ENCODE results near the gene EEA1. TPM values are rescaled to one million over a fixed set of nuclear protein-coding genes. Genes with fewer than 3 reads are reported as not detected.
"Not testable (repeated sequence)": the region's sequence is repeated elsewhere in the genome, so short reads cannot be mapped to it uniquely, and the experiment has no call there.

EEA1 gene
- total RNA-seq, 1 experiment from 2014 or later: 9.7 TPM

- in situ Hi-C loops (cut with HindIII; ENCODE audit: low pct_unique_long_range_greater_than_20kb, low sequenced_read_pairs): no loop called here
- no peak for DNase-seq (ENCODE audit: low read depth)
Measured at GRCh38 chr12:92779902-92780301, 149.2 kb downstream of the EEA1 start.

DNA sequence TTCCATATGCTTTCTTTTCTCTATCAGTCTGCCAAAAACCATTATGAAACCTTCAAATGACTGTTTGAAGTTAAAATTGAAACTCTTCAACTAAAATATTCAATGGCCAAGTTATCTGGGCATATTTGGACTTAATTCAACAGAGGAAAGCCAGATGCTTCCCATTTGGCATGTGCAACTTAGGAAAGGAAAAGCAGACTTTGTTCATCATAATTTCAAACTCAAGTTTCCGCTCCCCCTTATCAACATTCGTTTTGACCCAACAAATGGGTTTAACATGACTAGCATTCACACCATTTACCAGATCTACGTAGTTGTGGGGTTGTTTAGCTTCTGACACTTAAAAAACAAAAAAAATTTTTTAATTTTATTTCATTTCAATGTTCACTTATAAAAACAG, 150.6 kb downstream of the EEA1 start:
- no peak for DNase-seq (ENCODE audit: low read depth)
- in situ Hi-C loops (cut with HindIII; ENCODE audit: low pct_unique_long_range_greater_than_20kb, low sequenced_read_pairs): no loop called here

DNA sequence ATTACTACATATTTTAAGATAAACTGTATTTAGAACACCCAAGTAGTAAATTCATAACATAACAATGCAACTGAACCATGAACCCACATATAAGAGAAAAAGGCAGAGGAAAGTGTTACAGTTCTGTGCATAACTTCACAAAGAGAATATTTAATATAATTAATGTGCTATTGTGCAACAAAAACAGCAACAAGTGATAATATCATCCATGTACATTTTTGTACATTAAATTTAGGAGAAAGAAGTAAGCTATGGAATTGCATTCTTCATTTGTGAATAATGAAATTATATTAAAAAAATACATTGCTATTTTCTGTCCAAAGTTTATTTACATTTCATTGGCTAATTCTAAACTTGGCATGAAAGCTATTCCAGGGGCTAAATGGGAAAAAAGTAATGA, 153.7 kb downstream of the EEA1 start:
- DNase-seq (ENCODE audit: low read depth): no peak

DNA sequence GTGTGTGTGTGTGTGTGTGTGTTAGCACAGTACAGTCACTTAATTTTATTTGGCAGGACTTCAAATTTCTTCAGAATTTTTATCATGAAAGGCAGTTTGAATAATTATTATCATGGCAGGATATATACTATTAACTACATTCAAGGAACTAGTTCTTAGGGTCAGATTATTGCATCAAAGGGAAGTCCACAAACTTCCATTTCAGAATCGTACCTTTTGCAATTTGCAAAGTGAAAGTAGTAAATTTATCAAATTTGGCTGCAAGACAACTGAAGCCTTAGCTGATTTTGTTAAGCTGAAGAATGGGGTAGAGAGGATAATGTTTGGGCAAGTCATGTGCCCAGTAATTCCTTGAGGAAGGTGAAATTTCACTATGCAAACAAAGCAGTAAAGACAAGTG, 158.1 kb downstream of the EEA1 start:
- no peak for DNase-seq (ENCODE audit: low read depth)
- in situ Hi-C loops (cut with HindIII; ENCODE audit: low pct_unique_long_range_greater_than_20kb, low sequenced_read_pairs): no loop called here

More for the DNA sequence above, 153.7 kb downstream of the EEA1 start:
- in situ Hi-C loops (cut with HindIII; ENCODE audit: low pct_unique_long_range_greater_than_20kb, low sequenced_read_pairs): no loop called here

DNA sequence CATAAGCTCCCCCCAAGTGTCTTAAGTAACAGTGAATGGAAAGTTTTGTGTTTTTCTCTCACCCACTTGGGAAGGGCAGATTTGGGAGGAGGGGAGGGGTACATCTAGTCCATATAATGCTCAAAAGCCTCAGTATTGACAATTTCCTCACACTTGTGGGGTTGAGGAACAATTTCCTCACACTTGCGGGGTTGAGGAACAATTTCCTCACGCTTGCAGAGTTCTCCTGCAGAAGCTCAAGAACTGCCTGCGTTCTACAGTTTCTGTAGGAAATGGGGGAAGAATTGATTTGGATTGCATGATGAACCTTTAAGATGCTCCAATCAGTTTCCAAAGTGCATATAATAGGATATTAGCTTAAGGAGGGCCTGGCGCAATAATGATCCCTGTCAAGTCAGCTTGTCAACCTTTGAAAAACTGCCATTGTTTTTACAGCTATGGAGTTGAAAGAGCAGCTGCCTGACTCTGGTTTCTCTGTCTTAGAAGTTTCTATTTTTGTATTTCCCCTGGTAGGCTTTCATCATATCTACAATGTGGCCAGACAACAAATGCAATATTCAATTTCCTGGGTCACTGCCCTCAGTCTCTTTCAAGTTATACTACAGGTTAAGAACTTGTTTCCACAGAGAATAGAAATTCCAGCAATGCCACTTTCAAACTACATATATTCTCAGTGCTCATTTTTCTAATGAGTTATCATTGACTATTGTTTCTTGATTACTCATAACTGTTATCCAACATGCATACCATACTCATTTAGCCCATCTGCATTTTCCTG, 159.8 kb downstream of the EEA1 start:
- in situ Hi-C loops (cut with HindIII; ENCODE audit: low pct_unique_long_range_greater_than_20kb, low sequenced_read_pairs): no loop called here
- DNase-seq (ENCODE audit: low read depth): no peak

GRCh38 chr12:92765871-92766270, 163.2 kb downstream of the EEA1 start:
- in situ Hi-C loops (cut with HindIII; ENCODE audit: low pct_unique_long_range_greater_than_20kb, low sequenced_read_pairs): no loop called here
- no peak for DNase-seq (ENCODE audit: low read depth)

GRCh38 chr12:92764831-92765230, 164.3 kb downstream of the EEA1 start:
- DNase-seq (ENCODE audit: low read depth): no peak
- in situ Hi-C loops (cut with HindIII; ENCODE audit: low pct_unique_long_range_greater_than_20kb, low sequenced_read_pairs): no loop called here

- in situ Hi-C loops (cut with HindIII; ENCODE audit: low pct_unique_long_range_greater_than_20kb, low sequenced_read_pairs): no loop called here
- no peak for DNase-seq (ENCODE audit: low read depth)
Measured at GRCh38 chr12:92762773-92763172, 166.3 kb downstream of the EEA1 start.

GRCh38 chr12:92759634-92760268, 169.3 kb downstream of the EEA1 start:
- in situ Hi-C loops (cut with HindIII; ENCODE audit: low pct_unique_long_range_greater_than_20kb, low sequenced_read_pairs): no loop called here
- peak; percentile 71 for DNase-seq (ENCODE audit: low read depth)

DNA sequence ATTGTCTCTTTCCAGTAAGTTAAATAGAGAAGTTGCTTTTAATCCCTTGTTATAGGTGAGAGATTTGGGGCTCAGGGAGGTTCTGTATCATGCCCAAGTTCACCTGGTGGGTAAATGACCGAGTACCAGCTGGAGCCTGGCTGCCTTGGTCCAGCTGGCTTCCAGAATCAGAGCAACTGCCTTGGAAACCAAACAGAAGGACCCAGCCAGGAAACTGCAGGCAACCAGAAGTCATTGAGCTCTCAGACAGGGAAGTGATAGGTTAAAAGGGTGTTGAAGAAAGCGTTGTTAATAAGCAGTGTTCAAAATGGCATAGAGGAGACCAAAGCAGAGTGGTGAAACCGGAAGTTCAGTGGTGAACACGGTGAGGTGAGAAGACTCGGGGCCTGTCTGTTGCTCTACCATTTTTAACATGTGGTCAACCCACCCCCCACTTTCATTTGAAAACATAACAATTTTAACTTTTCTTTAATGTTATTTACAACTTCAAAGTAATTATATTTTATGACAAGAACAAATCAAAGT, 171.4 kb downstream of the EEA1 start:
- DNase-seq (ENCODE audit: low read depth): no peak

DNA sequence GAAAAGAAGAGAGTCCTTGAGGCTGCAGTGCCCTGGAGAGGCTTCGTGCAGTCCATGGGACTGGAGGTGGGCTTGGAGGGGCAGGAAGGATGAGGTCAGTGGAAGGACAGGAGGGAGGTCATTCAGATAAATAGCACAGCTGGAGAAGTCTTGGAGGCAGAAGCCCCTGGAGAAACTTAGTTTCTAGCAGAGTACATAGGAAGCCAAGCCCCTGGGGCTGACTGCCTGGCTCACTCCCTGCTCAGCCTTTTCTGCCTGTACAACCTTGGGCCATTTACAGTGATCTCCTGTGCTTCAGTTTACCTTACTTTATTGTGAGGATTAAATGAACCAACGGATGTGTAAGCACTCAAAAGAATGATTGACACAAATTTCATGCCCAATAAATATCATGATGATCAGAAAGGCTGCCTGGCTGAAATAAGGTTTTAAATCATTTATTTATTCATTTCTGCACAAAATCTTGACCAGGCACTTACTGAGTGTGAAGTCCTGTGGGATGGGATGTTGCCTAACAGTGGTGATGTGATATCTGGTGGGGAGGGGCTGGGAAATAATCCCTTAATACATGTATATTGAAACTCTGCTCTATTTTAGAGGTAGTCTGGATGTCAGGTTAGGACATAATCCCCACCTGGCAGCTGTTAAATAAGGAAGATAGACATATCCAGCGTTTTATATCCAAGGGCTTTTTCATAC, 172.0 kb downstream of the EEA1 start:
- in situ Hi-C loops (cut with HindIII; ENCODE audit: low pct_unique_long_range_greater_than_20kb, low sequenced_read_pairs): no loop called here
- DNase-seq (ENCODE audit: low read depth): no peak

More for the DNA sequence above, 171.4 kb downstream of the EEA1 start:
- in situ Hi-C loops (cut with HindIII; ENCODE audit: low pct_unique_long_range_greater_than_20kb, low sequenced_read_pairs): no loop called here

- in situ Hi-C loops (cut with HindIII; ENCODE audit: low pct_unique_long_range_greater_than_20kb, low sequenced_read_pairs): no loop called here
- no peak for DNase-seq (ENCODE audit: low read depth)
Measured at GRCh38 chr12:92753976-92754885, 174.9 kb downstream of the EEA1 start.

DNA sequence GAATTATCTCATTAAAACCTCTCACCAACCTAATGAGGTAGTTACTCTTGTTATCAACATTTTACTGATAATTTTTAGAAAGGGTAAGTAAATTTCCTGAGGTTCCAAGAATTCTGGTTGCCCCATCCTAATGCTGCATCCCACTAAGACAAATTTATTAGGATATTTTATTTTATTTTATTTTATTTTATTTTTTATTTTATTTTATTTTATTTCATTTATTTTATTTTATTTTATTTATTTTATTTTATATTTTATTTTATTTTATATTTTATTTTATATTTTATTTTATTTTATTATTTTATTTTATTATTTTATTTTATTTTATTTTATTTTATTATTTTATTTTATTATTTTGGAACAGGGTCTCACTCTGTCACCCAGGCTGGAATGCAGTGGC, 179.4 kb downstream of the EEA1 start:
- DNase-seq (ENCODE audit: low read depth); in situ Hi-C loops (cut with HindIII; ENCODE audit: low pct_unique_long_range_greater_than_20kb, low sequenced_read_pairs): not testable (repeated sequence)

GRCh38 chr12:92747151-92747550, 181.9 kb downstream of the EEA1 start:
- DNase-seq (ENCODE audit: low read depth): no peak
- in situ Hi-C loops (cut with HindIII; ENCODE audit: low pct_unique_long_range_greater_than_20kb, low sequenced_read_pairs): no loop called here

- peak; percentile 36 for DNase-seq (ENCODE audit: low read depth)
- in situ Hi-C loops (cut with HindIII; ENCODE audit: low pct_unique_long_range_greater_than_20kb, low sequenced_read_pairs): no loop called here
Measured at GRCh38 chr12:92745856-92746550, 183.1 kb downstream of the EEA1 start.

- in situ Hi-C loops (cut with HindIII; ENCODE audit: low pct_unique_long_range_greater_than_20kb, low sequenced_read_pairs): no loop called here
Measured at GRCh38 chr12:92743026-92743425, 186.1 kb downstream of the EEA1 start.

GRCh38 chr12:92740411-92740810, 188.7 kb downstream of the EEA1 start:
- in situ Hi-C loops (cut with HindIII; ENCODE audit: low pct_unique_long_range_greater_than_20kb, low sequenced_read_pairs): no loop called here
- DNase-seq (ENCODE audit: low read depth): no peak

More at GRCh38 chr12:92743026-92743425, 186.1 kb downstream of the EEA1 start:
- no peak for DNase-seq (ENCODE audit: low read depth)

Data from Caki2 (cell line).